ENCODE measurements around the gene SLC26A1. TPM values are rescaled to one million over a fixed set of nuclear protein-coding genes. Genes with fewer than 3 reads are reported as not detected.

SLC26A1 gene
- polyA plus RNA-seq, 1 donor, result 5.2 TPM

GRCh38 chr4:1028574-1029220, 35.5 kb upstream of the SLC26A1 start:
- DNase-seq (ENCODE audit: low read depth), result no peak

DNA sequence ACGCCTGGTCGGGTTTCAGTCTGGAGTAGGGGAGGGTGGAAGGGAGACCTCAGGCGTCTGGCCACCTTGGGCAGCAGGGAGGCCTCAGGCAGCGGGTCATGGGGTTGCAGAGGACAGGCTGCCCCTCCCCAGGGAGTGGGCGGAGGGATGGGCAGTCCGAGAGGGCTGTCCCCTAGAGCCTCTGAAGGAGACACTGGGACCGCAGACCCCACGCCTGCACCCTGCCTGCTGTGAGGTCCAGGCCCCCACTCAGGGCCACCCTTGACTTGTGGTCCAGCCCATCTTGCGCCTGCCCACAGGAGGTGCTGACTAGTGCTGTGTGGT, 34.7 kb upstream of the SLC26A1 start:
- no peak for DNase-seq (ENCODE audit: low read depth)

GRCh38 chr4:1027219-1027914, 34.2 kb upstream of the SLC26A1 start:
- no peak for DNase-seq (ENCODE audit: low read depth)

- no peak for DNase-seq (ENCODE audit: low read depth)
Observed at GRCh38 chr4:1026115-1026514, 32.9 kb upstream of the SLC26A1 start.

DNA sequence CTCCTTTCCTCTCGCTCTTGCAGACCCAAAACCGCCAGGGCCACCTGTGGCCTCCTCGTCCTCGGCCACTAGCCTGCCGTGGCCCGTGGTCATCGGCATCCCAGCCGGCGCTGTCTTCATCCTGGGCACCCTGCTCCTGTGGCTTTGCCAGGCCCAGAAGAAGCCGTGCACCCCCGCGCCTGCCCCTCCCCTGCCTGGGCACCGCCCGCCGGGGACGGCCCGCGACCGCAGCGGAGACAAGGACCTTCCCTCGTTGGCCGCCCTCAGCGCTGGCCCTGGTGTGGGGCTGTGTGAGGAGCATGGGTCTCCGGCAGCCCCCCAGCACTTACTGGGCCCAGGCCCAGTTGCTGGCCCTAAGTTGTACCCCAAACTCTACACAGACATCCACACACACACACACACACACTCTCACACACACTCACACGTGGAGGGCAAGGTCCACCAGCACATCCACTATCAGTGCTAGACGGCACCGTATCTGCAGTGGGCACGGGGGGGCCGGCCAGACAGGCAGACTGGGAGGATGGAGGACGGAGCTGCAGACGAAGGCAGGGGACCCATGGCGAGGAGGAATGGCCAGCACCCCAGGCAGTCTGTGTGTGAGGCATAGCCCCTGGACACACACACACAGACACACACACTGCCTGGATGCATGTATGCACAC, 31.8 kb upstream of the SLC26A1 start:
- no peak for DNase-seq (ENCODE audit: low read depth)

DNA sequence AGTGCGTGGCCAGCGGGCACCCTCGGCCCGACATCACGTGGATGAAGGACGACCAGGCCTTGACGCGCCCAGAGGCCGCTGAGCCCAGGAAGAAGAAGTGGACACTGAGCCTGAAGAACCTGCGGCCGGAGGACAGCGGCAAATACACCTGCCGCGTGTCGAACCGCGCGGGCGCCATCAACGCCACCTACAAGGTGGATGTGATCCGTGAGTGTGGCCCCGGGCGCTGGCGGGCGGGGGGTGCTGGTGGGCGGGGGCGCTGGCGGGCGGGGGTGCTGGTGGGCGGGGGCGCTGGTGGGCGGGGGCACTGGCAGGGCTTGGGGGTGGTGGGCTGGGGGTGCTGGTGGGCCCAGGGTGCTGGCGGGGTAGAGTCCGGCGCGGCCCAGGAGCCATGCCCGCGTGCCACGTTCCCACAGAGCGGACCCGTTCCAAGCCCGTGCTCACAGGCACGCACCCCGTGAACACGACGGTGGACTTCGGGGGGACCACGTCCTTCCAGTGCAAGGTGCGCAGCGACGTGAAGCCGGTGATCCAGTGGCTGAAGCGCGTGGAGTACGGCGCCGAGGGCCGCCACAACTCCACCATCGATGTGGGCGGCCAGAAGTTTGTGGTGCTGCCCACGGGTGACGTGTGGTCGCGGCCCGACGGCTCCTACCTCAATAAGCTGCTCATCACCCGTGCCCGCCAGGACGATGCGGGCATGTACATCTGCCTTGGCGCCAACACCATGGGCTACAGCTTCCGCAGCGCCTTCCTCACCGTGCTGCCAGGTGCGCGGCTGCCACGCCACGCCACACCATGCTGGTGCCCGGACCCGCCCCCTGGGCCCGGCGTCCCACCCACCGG, 30.9 kb upstream of the SLC26A1 start:
- DNase-seq (ENCODE audit: low read depth), result no peak

DNA sequence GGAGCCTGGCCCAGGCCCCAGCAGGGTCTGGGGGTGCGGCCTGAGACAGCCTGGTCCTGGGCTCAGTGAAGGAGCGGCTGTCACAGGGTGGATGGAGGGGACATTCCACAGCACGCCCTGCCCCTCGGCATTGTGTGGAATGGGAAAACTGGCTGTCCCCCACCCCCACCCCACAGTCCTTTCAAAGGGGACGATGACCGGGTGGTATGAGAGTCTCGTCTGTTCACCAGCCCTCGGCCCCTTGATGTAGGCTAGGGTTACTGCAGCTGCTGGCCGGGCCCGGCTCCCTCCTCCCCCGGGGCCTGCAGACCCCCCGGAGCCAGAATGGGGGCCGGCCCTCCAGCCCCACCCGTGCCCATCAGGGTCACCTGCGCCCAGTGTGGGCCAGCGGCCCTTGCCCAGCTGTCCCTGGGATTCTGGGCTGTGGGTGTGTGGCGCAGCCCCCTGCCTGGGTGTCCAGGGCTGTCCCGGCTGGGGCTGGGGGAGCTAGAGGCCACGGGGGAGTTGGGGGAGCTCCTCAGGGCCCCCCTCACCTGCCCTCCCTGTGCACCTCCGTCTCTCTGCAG, 30.0 kb upstream of the SLC26A1 start:
- DNase-seq (ENCODE audit: low read depth), result no peak

DNA sequence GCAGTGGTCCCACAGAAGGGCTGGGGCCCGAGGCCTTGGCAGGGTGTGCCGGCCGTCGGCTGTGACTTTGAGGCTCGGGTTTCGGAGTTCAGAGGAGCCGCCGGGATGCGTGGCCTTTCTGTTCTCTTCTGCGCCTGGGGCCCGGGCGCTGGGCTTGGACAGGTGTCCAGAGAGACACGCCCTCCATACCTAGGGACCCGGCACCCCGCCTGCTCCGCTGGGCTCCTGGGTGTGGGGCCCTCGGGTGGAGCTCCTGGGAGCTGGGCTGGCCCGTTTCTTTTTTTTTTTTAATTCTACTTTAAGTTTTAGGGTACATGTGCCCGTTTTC, 29.5 kb upstream of the SLC26A1 start:
- no peak for DNase-seq (ENCODE audit: low read depth)

DNA sequence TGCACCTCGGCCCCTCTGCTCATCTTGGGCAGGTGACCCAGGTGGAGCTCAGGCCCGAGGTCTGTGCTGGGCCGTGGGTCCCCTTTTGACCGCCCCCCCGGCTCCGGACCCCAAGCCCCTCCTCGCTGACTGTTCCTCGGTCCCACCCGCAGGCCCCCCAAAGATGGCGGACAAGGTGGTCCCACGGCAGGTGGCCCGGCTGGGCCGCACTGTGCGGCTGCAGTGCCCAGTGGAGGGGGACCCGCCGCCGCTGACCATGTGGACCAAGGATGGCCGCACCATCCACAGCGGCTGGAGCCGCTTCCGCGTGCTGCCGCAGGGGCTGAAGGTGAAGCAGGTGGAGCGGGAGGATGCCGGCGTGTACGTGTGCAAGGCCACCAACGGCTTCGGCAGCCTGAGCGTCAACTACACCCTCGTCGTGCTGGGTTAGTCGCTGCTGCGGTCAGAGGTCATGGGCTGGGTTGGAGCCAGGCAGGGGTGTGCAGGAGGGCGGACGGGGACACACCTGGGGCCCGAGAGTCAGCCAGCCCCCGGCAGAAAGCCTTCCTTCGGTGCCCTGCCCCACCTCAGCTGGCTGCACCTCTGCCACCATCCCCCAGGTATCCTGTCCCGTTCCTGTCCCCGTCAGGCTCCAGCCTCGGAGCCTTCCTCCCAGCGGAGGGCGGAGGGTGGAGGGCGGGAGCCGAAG, 29.0 kb upstream of the SLC26A1 start:
- DNase-seq (ENCODE audit: low read depth), result no peak

- no peak for DNase-seq (ENCODE audit: low read depth)
Observed at GRCh38 chr4:1021386-1022050, 28.3 kb upstream of the SLC26A1 start.

DNA sequence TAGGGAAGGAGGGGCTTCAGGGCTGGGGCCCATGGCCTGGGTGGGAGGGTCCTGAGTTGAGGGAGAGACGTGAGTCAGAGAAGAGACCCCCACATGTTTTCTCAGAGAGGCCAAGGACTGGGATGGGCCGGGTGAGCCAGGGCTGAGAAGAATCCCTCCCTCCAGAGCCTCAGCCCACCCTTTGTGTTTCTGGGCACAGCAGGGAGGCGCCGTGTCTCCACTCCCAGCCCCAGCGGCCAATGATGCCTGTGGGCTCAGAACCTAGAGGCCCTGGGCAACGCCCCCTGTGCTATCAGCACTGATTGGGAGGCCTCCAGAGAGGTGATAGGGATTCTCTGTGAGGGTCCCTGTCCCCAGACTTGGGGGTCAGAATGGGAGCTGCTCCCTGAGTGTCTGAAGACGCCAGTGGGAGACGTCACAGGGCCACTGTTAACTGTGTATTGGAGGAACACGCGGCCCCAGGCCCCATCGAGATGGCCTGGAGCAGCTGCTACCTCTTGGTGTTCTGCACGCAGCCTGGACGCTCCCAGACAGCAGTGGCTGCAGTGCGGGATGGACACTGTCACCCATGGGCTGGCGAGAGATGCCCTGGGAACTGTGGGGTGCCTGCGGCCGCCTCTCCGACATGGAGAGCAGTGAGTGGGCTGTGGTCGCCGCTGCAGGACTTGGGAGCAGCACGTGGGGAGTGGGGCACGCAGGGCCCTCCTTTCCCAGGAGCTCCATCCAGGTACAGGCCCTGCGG, 26.7 kb upstream of the SLC26A1 start:
- no peak for DNase-seq (ENCODE audit: low read depth)

GRCh38 chr4:1019320-1019719, 26.1 kb upstream of the SLC26A1 start:
- DNase-seq (ENCODE audit: low read depth), result no peak

DNA sequence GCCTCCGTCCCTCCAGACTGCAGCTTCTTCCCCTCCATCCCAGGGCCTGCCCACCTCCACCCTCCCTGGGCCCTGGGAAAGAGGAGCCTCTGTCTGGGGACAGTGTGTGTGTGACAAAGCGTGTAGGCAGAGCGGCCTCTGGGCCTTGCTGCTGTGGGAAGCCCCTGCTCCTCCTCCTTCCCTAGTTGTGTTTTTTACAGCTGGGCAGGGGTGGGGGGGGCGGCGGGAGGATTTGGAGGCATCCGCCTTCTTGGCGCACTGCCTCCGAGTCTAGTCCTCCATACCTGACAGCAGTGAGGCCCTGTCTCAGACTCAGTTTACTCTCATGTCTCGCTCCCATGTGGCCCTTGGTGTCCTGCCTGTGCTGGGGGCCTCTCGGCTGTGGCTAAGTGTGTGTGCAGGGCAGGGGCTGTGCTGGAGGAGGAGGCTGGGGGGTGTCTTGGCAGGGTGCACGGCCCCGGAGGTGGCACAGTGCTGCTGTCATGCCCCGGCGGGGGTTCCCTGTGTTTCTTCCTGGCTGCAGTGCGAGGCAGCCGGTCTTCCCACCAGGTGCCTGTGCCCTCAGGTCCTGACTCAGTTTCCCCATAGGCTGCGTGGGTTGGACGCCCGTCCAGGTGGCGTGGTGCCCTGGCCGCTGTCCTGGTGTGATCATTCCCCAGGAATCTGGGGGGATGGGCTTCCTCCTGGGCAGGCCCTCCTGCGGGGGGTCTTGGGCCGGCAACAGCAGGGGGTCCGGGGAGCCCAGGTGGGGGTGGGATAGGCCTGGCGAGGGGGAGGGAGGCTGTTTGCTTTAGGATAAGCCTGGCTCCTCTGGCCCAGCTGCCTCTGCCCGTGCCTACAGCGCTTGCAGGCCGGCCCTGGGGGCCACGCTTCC, 25.2 kb upstream of the SLC26A1 start:
- DNase-seq (ENCODE audit: low read depth), result no peak

- DNase-seq (ENCODE audit: low read depth), result no peak
Observed at GRCh38 chr4:1017706-1018105, 24.5 kb upstream of the SLC26A1 start.

- no peak for DNase-seq (ENCODE audit: low read depth)
Observed at GRCh38 chr4:1017211-1017610, 24.0 kb upstream of the SLC26A1 start.

GRCh38 chr4:1015746-1016145, 22.5 kb upstream of the SLC26A1 start:
- no peak for DNase-seq (ENCODE audit: low read depth)

DNA sequence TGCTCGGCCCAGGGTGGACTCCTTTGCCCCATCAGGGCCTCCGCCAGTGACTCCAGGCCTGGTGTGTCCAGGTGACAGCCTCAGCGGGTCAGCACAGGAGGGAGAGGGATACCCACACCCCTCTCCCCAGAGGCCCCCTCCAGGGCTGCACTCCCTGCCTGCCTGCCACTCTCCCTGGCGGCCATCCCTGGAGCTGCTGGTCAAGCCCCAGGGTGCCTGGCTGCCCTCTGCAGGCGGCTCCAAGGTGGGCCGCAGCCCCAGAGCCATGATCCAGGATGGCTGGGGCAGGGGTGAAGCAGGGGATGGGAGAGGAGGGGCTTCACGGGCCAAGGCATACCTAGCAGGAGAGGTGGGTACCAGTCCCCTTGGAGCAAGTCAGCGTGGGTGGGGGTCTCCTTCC, 22.0 kb upstream of the SLC26A1 start:
- no peak for DNase-seq (ENCODE audit: low read depth)

DNA sequence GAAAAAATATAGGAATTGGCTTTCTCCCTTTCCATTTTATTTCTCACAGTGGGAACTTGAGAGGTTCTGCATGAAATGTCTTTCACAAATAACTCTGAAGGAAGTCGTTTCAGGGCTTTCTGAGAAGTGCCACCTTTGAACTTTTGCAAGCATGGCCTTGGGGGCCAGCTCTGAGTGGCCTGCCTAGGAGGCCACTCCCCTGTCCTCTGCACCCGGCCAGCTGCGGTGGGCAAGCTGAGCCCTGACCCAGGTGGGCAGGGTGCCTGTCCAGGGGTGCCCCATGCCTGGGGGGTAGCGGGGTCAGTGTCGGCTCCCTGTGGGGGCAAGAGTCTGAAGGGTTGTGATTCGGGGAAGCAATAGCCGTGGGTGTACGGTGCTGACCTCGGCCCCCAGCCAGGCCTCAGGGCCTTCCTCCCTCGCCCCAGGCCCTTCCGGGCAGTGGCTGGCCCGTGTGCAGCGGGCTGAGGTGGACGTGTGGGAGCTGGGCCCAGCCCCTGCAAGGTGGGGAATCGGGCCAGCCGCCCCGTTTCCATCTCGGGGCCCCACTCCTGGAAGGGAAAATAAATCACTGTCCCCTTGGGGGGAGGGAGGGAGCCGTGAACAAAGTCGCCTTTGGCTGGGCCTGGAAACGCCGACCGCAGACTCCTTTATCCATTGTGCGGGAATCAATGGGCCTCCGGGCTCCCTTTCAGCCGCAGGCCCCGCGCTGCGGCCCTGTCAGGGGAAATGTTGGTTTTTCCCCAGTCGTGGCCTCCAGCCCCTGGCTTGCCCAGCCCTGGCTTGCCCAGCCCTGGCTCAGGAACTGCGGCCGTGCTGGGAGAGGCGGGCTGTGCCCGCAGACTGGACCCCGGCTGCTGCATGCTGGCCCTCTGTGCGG, 21.3 kb upstream of the SLC26A1 start:
- DNase-seq (ENCODE audit: low read depth), result no peak

Data from forelimb muscle (tissue), 1 donor.